MM.1S (cell line): ENCODE data around the gene SAA1.

ENCODE experiments used
- DNase-seq: peaks from one replicate; pipeline ENCODE4 v3.0.0-alpha.2; 2015
- H2AFZ ChIP-seq: fragments of 300-600 bp; sonication (generic); 2 replicates; pipeline ENCODE4 v1.6.0; 2016; ENCODE audit warnings: antibody characterized with exemption, low read length
- H3F3A ChIP-seq: fragments of 300-600 bp; sonication (generic); 2 replicates; pipeline ENCODE4 v1.6.1; 2016; ENCODE audit warnings: mild to moderate bottlenecking, antibody characterized with exemption, low read length, moderate library complexity, mixed read lengths; ENCODE audit not compliant: insufficient read depth
- H3K27ac ChIP-seq: fragments of 300-600 bp; sonication (generic); 2 replicates; pipeline ENCODE4 v1.5.1; 2016; ENCODE audit warnings: mild to moderate bottlenecking, low read length
- H3K27me3 ChIP-seq: fragments of 300-600 bp; sonication (generic); replicated peaks from 2 replicates; pipeline ENCODE4 v1.6.0; 2016; ENCODE audit warnings: low read length; ENCODE audit not compliant: insufficient read depth
- H3K36me3 ChIP-seq: fragments of 300-600 bp; sonication (generic); replicated peaks from 2 replicates; pipeline ENCODE4 v1.6.1; 2016; ENCODE audit warnings: mild to moderate bottlenecking, low read length, mixed read lengths; ENCODE audit not compliant: insufficient read depth
- H3K4me1 ChIP-seq: fragments of 300-600 bp; sonication (generic); 2 replicates; pipeline ENCODE4 v1.6.1; 2016; ENCODE audit warnings: low read length, mixed read lengths
- H3K4me2 ChIP-seq: fragments of 300-600 bp; sonication (generic); 2 replicates; pipeline ENCODE4 v1.6.0; 2016; ENCODE audit warnings: low read depth, low read length
- H3K4me3 ChIP-seq: fragments of 300-600 bp; sonication (generic); 2 replicates; pipeline ENCODE4 v1.5.1; 2016; ENCODE audit warnings: low read length, mixed read lengths
- H3K79me2 ChIP-seq: fragments of 300-600 bp; sonication (generic); 2 replicates; pipeline ENCODE4 v1.6.1; 2016; ENCODE audit warnings: mixed run types, low read length, mixed read lengths
- H3K9ac ChIP-seq: fragments of 300-600 bp; sonication (generic); 2 replicates; pipeline ENCODE4 v1.6.1; 2016; ENCODE audit warnings: low read length, mixed read lengths
- H3K9me2 ChIP-seq: fragments of 300-600 bp; sonication (generic); replicated peaks from 2 replicates; pipeline ENCODE4 v1.6.1; 2016; ENCODE audit warnings: mild to moderate bottlenecking, low read length, mixed read lengths; ENCODE audit not compliant: insufficient read depth
- H3K9me3 ChIP-seq: fragments of 300-600 bp; sonication (generic); replicated peaks from 2 replicates; pipeline ENCODE4 v1.6.1; 2016; ENCODE audit warnings: mild to moderate bottlenecking, low read length, mixed read lengths; ENCODE audit not compliant: insufficient read depth
- H4K20me1 ChIP-seq: fragments of 300-600 bp; sonication (generic); 2 replicates; pipeline ENCODE4 v1.6.1; 2016; ENCODE audit warnings: mild to moderate bottlenecking, low read length, moderate library complexity, mixed read lengths; ENCODE audit not compliant: insufficient read depth
- EZH2 ChIP-seq: fragments of 300-600 bp; sonication (generic); optimal IDR thresholded peaks from 2 replicates; pipeline ENCODE3; 2017; ENCODE audit warnings: low read depth, mild to moderate bottlenecking, antibody characterized with exemption, low read length, mixed read lengths
- EZH2phosphoT487 ChIP-seq: fragments of 300-600 bp; sonication (generic); IDR thresholded peaks from 2 replicates; pipeline ENCODE4 v1.6.1; 2018; ENCODE audit warnings: antibody characterized with exemption, low read length
- TF ChIP-seq, protein P1 (sequence below): fragments of 300-600 bp; sonication (generic); IDR thresholded peaks from 2 replicates; pipeline ENCODE4 v1.5.1; 2016; ENCODE audit warnings: antibody characterized with exemption, low read length, mixed read lengths

Gene SAA1

DNA sequence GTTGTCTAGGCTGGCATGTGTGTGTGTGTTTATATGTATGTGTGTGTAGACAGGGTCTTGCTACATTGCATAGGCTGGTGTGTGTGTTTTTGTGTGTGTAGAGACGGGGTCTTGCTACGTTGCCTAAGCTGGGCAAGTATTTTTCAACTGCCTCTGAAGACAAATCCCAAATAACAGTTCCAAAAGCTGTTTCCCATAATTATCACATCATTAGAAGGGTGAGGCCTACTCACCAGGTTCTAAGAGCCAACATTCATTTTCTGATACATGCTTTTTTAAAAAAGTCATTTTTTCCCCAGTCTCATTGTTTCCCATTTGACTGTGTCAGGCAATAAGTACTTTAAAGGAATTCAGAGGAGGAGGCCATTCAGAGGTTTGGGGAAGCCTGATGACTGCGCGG is 22.8 kb downstream of the SAA1 start:
- no peak overlapping the region for H3K27ac ChIP-seq
- H3K4me3 ChIP-seq, result no peak overlapping the region
- no peaks in the 10 kb centered on the region for H3K9me2 ChIP-seq
- H3K27me3 ChIP-seq, result no peaks in the 10 kb centered on the region
- no peak overlapping the region for H3K4me2 ChIP-seq
- no peaks in the 10 kb centered on the region for H3K36me3 ChIP-seq
- no peak overlapping the region for H2AFZ ChIP-seq
- H4K20me1 ChIP-seq, result no peaks in the 10 kb centered on the region
- H3F3A ChIP-seq, result no peaks in the 10 kb centered on the region
- TF ChIP-seq EZH2 (no peak), EZH2phosphoT487 (no peak)
- TF ChIP-seq, protein P1, sequence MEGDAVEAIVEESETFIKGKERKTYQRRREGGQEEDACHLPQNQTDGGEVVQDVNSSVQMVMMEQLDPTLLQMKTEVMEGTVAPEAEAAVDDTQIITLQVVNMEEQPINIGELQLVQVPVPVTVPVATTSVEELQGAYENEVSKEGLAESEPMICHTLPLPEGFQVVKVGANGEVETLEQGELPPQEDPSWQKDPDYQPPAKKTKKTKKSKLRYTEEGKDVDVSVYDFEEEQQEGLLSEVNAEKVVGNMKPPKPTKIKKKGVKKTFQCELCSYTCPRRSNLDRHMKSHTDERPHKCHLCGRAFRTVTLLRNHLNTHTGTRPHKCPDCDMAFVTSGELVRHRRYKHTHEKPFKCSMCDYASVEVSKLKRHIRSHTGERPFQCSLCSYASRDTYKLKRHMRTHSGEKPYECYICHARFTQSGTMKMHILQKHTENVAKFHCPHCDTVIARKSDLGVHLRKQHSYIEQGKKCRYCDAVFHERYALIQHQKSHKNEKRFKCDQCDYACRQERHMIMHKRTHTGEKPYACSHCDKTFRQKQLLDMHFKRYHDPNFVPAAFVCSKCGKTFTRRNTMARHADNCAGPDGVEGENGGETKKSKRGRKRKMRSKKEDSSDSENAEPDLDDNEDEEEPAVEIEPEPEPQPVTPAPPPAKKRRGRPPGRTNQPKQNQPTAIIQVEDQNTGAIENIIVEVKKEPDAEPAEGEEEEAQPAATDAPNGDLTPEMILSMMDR, result no peak
- H3K4me1 ChIP-seq, result no peaks in the 10 kb centered on the region
- no peak for DNase-seq
- no peaks in the 10 kb centered on the region for H3K9me3 ChIP-seq
- H3K9ac ChIP-seq, result no peak overlapping the region
- H3K79me2 ChIP-seq, result no peaks in the 10 kb centered on the region

DNA sequence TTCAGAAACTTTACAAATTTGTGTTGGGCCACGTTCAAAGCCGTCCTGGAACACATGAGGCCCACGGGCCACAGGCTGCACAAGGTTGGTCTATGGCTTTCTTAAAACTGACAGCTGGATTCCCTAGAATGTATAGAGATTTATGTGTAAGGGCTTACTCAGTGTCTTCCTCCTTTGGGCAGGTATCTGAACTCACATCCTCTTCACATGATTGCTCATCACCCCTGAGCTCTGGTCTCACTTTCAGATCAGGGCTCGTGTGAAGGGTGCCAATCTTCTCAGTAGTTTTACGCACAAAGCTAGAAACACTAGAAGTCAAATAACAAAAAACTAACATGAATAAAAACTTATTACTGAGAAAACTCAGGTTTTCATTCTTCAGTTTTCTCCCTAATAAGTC is 28.8 kb downstream of the SAA1 start:
- no peaks in the 10 kb centered on the region for H3K27me3 ChIP-seq
- H3K27ac ChIP-seq, result no peak overlapping the region
- DNase-seq, result no peak
- H3K9me3 ChIP-seq, result no peaks in the 10 kb centered on the region
- no peaks in the 10 kb centered on the region for H3K79me2 ChIP-seq
- H3K36me3 ChIP-seq, result no peaks in the 10 kb centered on the region; the same call in 1 of the 2 replicates
- no peaks in the 10 kb centered on the region for H4K20me1 ChIP-seq
- H3K4me1 ChIP-seq, result no peaks in the 10 kb centered on the region
- H3F3A ChIP-seq, result no peaks in the 10 kb centered on the region
- H2AFZ ChIP-seq, result no peak overlapping the region
- no peaks in the 10 kb centered on the region for H3K9me2 ChIP-seq
- H3K4me2 ChIP-seq, result no peak overlapping the region
- TF ChIP-seq EZH2, result no peak
- H3K4me3 ChIP-seq, result no peak overlapping the region
- no peak overlapping the region for H3K9ac ChIP-seq

DNA sequence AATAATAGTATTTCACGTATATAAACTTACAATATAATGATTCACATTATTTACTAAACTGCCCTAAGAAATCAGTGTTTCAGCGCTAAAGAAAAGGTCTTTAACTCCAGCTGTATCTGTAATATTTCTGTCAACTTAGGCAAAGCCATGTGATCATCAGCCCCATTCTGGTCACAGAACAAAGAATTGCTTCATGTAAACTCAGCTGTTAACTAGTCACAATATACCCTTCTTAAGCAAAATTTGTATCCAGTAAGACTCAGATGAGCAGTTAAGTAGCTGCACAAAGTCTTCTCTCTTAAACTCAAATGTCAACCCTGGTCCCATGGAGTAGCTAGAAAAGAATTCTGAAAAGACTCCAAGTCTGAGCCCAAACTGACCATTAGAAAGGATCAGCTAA is 29.3 kb downstream of the SAA1 start:
- no peaks in the 10 kb centered on the region for H3K79me2 ChIP-seq
- H3K9ac ChIP-seq, result no peak overlapping the region
- no peaks in the 10 kb centered on the region for H3K27me3 ChIP-seq
- no peak for DNase-seq
- H3K4me2 ChIP-seq, result no peak overlapping the region
- no peaks in the 10 kb centered on the region for H3K9me2 ChIP-seq
- H3K4me3 ChIP-seq, result no peak overlapping the region
- no peaks in the 10 kb centered on the region for H4K20me1 ChIP-seq
- H3K4me1 ChIP-seq, result no peaks in the 10 kb centered on the region
- no peaks in the 10 kb centered on the region for H3K9me3 ChIP-seq
- no peaks in the 10 kb centered on the region; the same call in 1 of the 2 replicates for H3K36me3 ChIP-seq
- H3F3A ChIP-seq, result no peaks in the 10 kb centered on the region
- TF ChIP-seq, protein P1, result no peak
- TF ChIP-seq EZH2phosphoT487 (no peak), EZH2 (no peak)
- no peak overlapping the region for H2AFZ ChIP-seq
- H3K27ac ChIP-seq, result no peak overlapping the region

DNA sequence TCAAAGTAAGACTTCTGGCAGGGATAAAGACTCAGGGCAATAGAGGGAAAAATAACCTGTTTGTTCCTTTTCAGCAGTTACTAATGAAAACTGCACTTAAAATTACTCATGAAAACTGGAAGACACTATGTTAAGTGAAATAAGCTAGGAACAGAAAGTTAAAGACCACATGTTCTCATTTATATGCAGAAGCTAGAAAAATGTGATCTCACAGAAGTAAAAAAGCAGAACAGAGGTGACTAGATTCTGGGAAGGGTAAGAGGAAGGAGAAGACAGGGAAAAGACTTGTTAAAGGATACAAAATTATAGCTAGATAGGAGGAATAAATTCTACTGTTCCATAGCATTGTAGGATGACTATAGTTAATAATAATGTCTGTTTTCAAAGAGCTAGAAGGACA is 33.7 kb downstream of the SAA1 start:
- Histone ChIP-seq H3F3A (no peaks in the 10 kb centered on the region), H3K27ac (no peak overlapping the region), H3K9me2 (no peaks in the 10 kb centered on the region), H3K79me2 (no peaks in the 10 kb centered on the region), H3K36me3 (no peaks in the 10 kb centered on the region), H4K20me1 (no peaks in the 10 kb centered on the region), H3K27me3 (no peaks in the 10 kb centered on the region), H3K9ac (no peak overlapping the region), H3K9me3 (no peaks in the 10 kb centered on the region), H3K4me3 (no peak overlapping the region), H2AFZ (no peak overlapping the region), H3K4me2 (no peak overlapping the region), H3K4me1 (no peaks in the 10 kb centered on the region)
- TF ChIP-seq, protein P1, result no peak
- TF ChIP-seq EZH2phosphoT487, result no peak
- no peak for TF ChIP-seq EZH2
- no peak for DNase-seq
